ENCODE measurements around the gene NFIB. TPM values are rescaled to one million over a fixed set of nuclear protein-coding genes. Genes with fewer than 3 reads are reported as not detected.

The NFIB gene
- polyA plus RNA-seq, 1 of the 3 experiments (the other 2 are of a cell fraction) = 9.2 TPM

DNA sequence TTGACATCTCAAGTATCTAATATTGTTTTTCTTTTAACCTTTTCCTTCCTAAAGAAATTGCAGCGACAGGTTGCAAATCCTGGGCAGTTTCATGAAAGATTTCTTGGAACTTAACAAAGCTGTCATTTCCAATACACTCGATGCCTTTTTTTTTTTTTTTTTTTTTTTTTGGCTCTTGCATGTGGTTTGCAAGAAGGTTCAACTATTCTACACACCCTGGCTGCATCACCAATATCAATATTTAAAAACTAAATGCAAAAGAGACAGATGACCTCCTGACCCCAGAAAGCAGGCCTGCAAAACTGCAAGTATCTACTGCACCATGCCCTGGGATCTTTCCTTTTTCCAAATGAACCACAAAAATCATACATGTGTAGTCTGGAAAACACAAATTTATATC is 4.4 kb upstream of the NFIB start:
- Histone ChIP-seq H3K9me2 (no peaks in the 10 kb centered on the region), H3K4me2 (peak overlapping the region; percentile 94), H3K79me2 (ENCODE audit: insufficient read depth) (peaks cover 32% of the 10 kb centered on the region), H3K27me3 (ENCODE audit: insufficient read depth) (no peaks in the 10 kb centered on the region), H3K4me1 (ENCODE audit: control insufficient read depth in 1 of 2, insufficient read depth in 2 of 2, low read depth in 1 of 2, low read length in 1 of 2) (peaks cover 19 to 32% of the 10 kb centered on the region in 2 experiments), H3K9me3 (no peaks in the 10 kb centered on the region), H3K4me3 (ENCODE audit: low read depth in 2 of 2, low read length in 1 of 2) (peak overlapping the region in 1 of 2 experiments; percentile 27; a peak in 1 of 4 replicates), H3K9ac (peak overlapping the region; percentile 21; the same call in 1 of the 2 replicates), H3K27ac (ENCODE audit: low read depth in 2 of 2, low read length in 1 of 2) (peak overlapping the region; percentile 90 to 99; a peak in 3 of 4 replicates), H3K36me3 (replicated peaks in 1 of 2; ENCODE audit: control insufficient read depth in 1 of 2, insufficient read depth in 2 of 2, low read length in 1 of 2) (no peaks in the 10 kb centered on the region), H3F3A (replicated peaks; ENCODE audit: insufficient read depth) (peaks cover 47% of the 10 kb centered on the region), H2AFZ (ENCODE audit: low read depth) (0 out of 2 replicates have a peak overlapping the region, but pooled peaks have one; percentile 39), H4K20me1 (ENCODE audit: insufficient read depth) (no peaks in the 10 kb centered on the region)
- no peak for DNase-seq
- CTCF ChIA-PET = interaction anchor here (0.7 to 1.0 kb wide), 3 partner anchors 33 to 109 kb away, joined by 3 read pairs; no protein-coding TSS in a partner anchor
- POLR2A ChIA-PET = interaction anchor here (0.7 kb wide), 1 partner anchor 236 kb away, joined by 3 read pairs; no protein-coding TSS in a partner anchor
- 38% methylated on average over 2 of the region's 2 CpGs for WGBS (ENCODE audit: low lambda C conversion rate)
- TF ChIP-seq YY1 (IDR thresholded peaks at IDR 0.05; ENCODE audit: low read depth) (no peak), NFIC (IDR thresholded peaks at IDR 0.05; ENCODE audit: borderline replicate concordance) (no peak), PBX3 (IDR thresholded peaks at IDR 0.05) (peak; percentile 11; the same call in 1 of the 2 replicates)
- TF ChIP-seq, protein P1, sequence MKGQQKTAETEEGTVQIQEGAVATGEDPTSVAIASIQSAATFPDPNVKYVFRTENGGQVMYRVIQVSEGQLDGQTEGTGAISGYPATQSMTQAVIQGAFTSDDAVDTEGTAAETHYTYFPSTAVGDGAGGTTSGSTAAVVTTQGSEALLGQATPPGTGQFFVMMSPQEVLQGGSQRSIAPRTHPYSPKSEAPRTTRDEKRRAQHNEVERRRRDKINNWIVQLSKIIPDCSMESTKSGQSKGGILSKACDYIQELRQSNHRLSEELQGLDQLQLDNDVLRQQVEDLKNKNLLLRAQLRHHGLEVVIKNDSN (IDR thresholded peaks at IDR 0.05; ENCODE audit: borderline replicate concordance, low read depth) = no peak
- TF ChIP-seq, protein P2, sequence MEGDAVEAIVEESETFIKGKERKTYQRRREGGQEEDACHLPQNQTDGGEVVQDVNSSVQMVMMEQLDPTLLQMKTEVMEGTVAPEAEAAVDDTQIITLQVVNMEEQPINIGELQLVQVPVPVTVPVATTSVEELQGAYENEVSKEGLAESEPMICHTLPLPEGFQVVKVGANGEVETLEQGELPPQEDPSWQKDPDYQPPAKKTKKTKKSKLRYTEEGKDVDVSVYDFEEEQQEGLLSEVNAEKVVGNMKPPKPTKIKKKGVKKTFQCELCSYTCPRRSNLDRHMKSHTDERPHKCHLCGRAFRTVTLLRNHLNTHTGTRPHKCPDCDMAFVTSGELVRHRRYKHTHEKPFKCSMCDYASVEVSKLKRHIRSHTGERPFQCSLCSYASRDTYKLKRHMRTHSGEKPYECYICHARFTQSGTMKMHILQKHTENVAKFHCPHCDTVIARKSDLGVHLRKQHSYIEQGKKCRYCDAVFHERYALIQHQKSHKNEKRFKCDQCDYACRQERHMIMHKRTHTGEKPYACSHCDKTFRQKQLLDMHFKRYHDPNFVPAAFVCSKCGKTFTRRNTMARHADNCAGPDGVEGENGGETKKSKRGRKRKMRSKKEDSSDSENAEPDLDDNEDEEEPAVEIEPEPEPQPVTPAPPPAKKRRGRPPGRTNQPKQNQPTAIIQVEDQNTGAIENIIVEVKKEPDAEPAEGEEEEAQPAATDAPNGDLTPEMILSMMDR (IDR thresholded peaks at IDR 0.05) = no peak

DNA sequence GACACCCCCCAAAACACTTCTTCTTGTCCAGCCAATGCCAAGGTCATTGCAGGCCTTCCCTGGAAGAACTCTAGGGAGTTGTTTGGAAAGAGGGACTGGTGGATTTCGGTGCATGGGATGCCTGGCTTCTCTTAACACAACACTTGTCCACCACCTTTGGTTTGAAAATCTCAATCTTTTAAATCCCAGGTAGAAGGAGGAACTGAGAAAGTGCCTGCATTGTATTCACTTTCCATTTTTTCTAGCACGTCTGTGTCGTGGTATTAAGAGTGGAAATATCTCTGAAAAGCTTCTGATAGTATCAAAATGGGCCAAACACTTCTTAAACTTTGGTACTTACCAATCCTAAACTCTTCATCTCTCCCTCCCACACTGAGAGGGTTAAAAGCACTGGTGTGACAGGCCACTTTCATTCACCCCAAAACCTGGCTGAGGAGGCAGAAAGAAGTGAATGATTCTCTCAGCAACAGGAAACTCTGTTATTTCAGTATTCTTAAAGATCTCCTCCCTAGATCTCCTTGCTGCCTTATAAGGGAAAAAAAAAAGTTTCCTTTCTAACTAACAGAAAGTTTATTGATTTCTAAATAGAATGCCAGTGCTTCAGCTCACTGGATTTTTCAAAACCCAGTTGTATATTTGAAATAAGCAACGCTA is 3.9 kb upstream of the NFIB start:
- Histone ChIP-seq H3K9ac (peak overlapping the region; percentile 21; the same call in 1 of the 2 replicates), H3K4me2 (peak overlapping the region; percentile 94), H3K27ac (ENCODE audit: low read depth in 2 of 2, low read length in 1 of 2) (peak overlapping the region; percentile 71 to 99), H3K27me3 (ENCODE audit: insufficient read depth) (no peaks in the 10 kb centered on the region), H3F3A (replicated peaks; ENCODE audit: insufficient read depth) (peaks cover 42% of the 10 kb centered on the region), H2AFZ (ENCODE audit: low read depth) (0 out of 2 replicates have a peak overlapping the region, but pooled peaks have one; percentile 39), H3K79me2 (ENCODE audit: insufficient read depth) (peaks cover 38% of the 10 kb centered on the region), H3K4me1 (ENCODE audit: control insufficient read depth in 1 of 2, insufficient read depth in 2 of 2, low read depth in 1 of 2, low read length in 1 of 2) (peaks cover 19 to 32% of the 10 kb centered on the region in 2 experiments), H4K20me1 (ENCODE audit: insufficient read depth) (no peaks in the 10 kb centered on the region), H3K9me3 (no peaks in the 10 kb centered on the region), H3K4me3 (ENCODE audit: low read depth in 2 of 2, low read length in 1 of 2) (no peak overlapping the region), H3K36me3 (replicated peaks in 1 of 2; ENCODE audit: control insufficient read depth in 1 of 2, insufficient read depth in 2 of 2, low read length in 1 of 2) (no peaks in the 10 kb centered on the region), H3K9me2 (no peaks in the 10 kb centered on the region)
- DNase-seq = no peak
- POLR2A ChIA-PET = no interaction called here
- WGBS (ENCODE audit: low lambda C conversion rate) = 80% methylated on average over 4 of the region's 4 CpGs
- CTCF ChIA-PET = interaction anchor here (1.0 to 2.3 kb wide), 3 partner anchors 36 to 335 kb away, joined by 3 to 8 read pairs (median 7); no protein-coding TSS in a partner anchor
- TF ChIP-seq ELF1 (IDR thresholded peaks at IDR 0.05) = no peak
- TF ChIP-seq EP300 (IDR thresholded peaks at IDR 0.05; ENCODE audit: borderline replicate concordance in 1 of 2, low read depth in 1 of 2, low read length in 1 of 2) = no peak
- no peak for TF ChIP-seq MAX (IDR thresholded peaks at IDR 0.05; ENCODE audit: low read depth)
- no peak for TF ChIP-seq RXRA (IDR thresholded peaks at IDR 0.05; ENCODE audit: borderline replicate concordance, low read depth)
- no peak for TF ChIP-seq PBX3 (IDR thresholded peaks at IDR 0.05)
- no peak for TF ChIP-seq CHD2 (IDR thresholded peaks at IDR 0.05; ENCODE audit: low read length, partially characterized antibody)
- TF ChIP-seq GATA2 (CRISPR knock-in tag; IDR thresholded peaks at IDR 0.05) = no peak
- no peak for TF ChIP-seq FOXM1 (IDR thresholded peaks at IDR 0.05; ENCODE audit: low read depth)
- TF ChIP-seq, protein P1 (IDR thresholded peaks at IDR 0.05; ENCODE audit: borderline replicate concordance, low read depth) = no peak
- no peak for TF ChIP-seq POLR2AphosphoS5 (IDR thresholded peaks at IDR 0.05; ENCODE audit: low read depth, low read length)
- TF ChIP-seq ZBTB33 (IDR thresholded peaks at IDR 0.05; ENCODE audit: borderline replicate concordance, low read depth) = no peak
- no peak for TF ChIP-seq FOSL2 (IDR thresholded peaks at IDR 0.05; ENCODE audit: borderline replicate concordance, low read depth)
- TF ChIP-seq SIN3A (IDR thresholded peaks at IDR 0.05; ENCODE audit: borderline replicate concordance, low read depth, low read length) = no peak
- TF ChIP-seq NFIC (IDR thresholded peaks at IDR 0.05; ENCODE audit: borderline replicate concordance) = no peak
- TF ChIP-seq GABPA (IDR thresholded peaks at IDR 0.05; ENCODE audit: low read depth) = no peak

All from SK-N-SH (cell line).